D721Med (cell line): Measurements from ENCODE around the gene SRPX2.

Experiments
- DNase-seq: peaks from one replicate; pipeline ENCODE4 v3.0.0; 2011; ENCODE audit warnings: low spot score; ENCODE audit not compliant: insufficient read length
- FAIRE-seq: peaks from 2 replicates; lab custom pipeline; 2011; peaks lifted over from hg19 to GRCh38; lab: Jason Lieb, UNC
- TF ChIP-seq, protein P1 (sequence below): IDR thresholded peaks from 2 replicates; pipeline ENCODE4 v1.5.1; 2012; ENCODE audit warnings: mild to moderate bottlenecking, control low read depth; ENCODE audit not compliant: insufficient read depth; ENCODE audit errors: missing control alignments

Gene SRPX2

GRCh38 chrX:100642290-100642689, 1.7 kb upstream of the SRPX2 start:
- TF ChIP-seq, protein P1, sequence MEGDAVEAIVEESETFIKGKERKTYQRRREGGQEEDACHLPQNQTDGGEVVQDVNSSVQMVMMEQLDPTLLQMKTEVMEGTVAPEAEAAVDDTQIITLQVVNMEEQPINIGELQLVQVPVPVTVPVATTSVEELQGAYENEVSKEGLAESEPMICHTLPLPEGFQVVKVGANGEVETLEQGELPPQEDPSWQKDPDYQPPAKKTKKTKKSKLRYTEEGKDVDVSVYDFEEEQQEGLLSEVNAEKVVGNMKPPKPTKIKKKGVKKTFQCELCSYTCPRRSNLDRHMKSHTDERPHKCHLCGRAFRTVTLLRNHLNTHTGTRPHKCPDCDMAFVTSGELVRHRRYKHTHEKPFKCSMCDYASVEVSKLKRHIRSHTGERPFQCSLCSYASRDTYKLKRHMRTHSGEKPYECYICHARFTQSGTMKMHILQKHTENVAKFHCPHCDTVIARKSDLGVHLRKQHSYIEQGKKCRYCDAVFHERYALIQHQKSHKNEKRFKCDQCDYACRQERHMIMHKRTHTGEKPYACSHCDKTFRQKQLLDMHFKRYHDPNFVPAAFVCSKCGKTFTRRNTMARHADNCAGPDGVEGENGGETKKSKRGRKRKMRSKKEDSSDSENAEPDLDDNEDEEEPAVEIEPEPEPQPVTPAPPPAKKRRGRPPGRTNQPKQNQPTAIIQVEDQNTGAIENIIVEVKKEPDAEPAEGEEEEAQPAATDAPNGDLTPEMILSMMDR, result no peak
- FAIRE-seq (no peak), DNase-seq (no peak)

GRCh38 chrX:100643212-100643611, 787 bp upstream of the SRPX2 start:
- FAIRE-seq, result no peak
- no peak for DNase-seq
- TF ChIP-seq, protein P1, result no peak

- TF ChIP-seq, protein P1, result no peak
- no peak for DNase-seq
- FAIRE-seq, result no peak
Observed at GRCh38 chrX:100645106-100645505, 1.1 kb downstream of the SRPX2 start.

DNA sequence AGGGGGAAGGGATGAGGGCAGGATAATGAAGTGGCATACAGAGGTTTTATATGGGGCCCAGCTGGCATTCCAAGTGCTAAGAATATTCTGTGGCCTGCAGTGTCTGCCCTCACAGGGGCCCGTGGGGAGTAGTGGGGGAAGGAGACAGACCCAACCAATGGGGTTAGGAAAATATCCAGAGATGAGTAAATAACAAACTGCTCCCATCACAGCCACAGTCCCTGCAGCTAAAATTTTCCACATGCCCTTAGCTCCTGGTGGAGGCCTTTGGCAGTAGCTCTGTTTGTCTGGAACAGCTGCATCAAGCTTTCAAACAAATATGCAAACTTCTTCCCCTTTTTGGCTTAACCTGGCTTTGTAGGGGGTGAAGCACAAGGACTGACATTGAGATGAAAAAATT, 3.1 kb downstream of the SRPX2 start:
- FAIRE-seq (no peak), DNase-seq (no peak)
- TF ChIP-seq, protein P1, result no peak

DNA sequence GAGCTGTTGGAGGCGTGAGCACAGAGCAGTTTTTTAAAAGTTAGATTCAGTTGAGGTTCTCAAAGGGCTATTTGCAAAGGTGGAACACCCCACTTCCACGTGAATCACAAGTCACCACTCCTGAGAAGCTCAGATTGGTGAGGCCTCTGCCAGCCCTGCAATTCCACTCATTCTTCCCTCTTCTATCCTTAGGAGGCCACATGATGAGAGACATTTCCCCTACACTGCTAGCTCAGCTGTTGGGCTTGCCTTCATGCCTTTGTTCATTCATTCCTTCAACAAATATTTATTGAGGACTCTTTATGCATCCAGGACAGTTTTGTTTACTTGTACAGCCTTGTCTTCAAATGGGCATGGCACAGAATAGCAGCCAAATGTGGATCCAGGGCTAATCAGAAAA, 3.7 kb downstream of the SRPX2 start:
- no peak for DNase-seq
- TF ChIP-seq, protein P1, result no peak

GRCh38 chrX:100648458-100649417, 4.7 kb downstream of the SRPX2 start:
- TF ChIP-seq, protein P1, result no peak
- DNase-seq, result no peak
- FAIRE-seq, result no peak

More for the DNA sequence above, 3.7 kb downstream of the SRPX2 start:
- FAIRE-seq, result no peak
